GM19238 (cell line): ENCODE data around the gene RGS2.

Experiments used
- DNase-seq: peaks from one replicate; pipeline ENCODE4 v3.0.0; 2011; ENCODE audit warnings: low spot score; ENCODE audit not compliant: insufficient read length

The RGS2 gene

DNA sequence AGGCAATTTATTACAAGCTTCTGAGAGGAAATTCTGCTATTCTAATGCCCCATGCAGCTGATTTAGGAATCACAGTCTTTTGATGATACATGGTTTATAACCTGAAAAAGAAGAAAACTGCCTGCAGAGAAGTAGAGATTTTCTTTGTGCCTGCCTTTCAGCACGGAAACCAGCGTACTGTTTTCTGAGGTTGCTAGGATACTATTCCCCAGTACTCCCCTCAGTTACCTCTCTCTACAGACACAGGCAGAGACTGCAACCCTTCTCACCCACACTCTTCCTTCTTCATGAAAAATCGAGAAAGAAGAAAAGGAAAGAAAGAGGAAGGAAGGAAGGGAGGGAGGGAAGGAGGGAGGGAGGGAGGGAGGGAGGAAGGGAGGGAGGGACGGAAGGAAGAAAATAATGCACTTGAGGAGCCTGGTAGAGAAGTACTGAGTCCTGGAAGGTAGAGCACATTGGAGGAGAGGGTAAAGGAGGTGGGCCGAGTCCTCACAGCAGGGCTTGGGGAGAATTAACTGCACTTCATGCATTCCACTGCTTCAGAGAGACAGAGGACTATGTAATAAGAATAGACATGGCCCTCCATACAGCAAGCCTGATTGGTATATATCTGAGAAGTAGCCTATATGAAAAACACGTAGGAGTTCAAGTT, 21.9 kb downstream of the RGS2 start:
- DNase-seq: no peak

DNA sequence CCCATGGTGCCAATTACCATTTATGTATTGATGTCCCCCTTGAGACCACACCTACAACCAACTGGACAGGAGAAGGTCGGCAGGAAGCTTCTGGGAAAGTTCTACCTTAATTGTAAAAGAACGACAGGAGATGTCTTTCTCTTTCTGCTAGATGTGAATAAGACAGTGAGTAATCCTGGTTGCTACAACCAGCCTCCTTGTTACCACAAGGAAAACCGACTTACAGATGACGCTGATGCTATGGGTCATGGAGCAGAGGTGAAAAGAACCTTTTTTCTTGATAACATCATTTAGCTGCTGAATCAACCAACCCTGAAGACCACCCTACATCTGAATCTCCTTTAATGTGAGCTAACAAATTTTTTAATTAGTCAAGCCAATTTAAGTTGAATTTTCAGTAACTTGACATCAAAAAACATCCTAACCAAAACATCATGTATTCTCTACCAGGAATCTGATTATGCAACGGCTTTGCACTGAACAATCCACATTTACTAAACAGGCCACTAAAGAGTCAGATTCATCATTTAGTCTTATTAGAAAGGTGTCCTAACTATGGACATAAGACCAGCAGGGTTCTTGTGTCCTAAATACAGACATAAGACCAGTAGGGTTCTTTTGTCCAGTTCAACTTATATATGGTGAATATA, 23.0 kb downstream of the RGS2 start:
- no peak for DNase-seq

DNA sequence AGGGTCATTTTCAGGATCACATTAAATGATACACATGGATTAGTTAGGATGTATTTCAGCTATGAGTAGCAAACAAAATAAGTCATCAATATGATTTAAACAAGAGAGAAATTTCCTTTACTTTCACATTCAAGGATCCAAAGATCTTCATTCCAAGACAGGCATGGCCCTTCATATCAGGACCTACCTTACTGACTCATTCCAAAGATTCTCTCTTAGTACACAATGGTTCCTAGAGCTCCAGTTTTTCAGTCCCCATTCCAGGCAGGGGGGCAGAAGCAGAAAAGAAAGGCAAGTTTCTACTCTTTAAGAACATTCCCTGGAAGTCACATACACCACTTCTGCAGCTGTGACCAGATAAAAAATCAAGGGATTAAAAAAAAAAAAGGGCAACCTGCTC, 23.7 kb downstream of the RGS2 start:
- DNase-seq: no peak

GRCh38 chr1:192835116-192835515, 26.3 kb downstream of the RGS2 start:
- no peak for DNase-seq

DNA sequence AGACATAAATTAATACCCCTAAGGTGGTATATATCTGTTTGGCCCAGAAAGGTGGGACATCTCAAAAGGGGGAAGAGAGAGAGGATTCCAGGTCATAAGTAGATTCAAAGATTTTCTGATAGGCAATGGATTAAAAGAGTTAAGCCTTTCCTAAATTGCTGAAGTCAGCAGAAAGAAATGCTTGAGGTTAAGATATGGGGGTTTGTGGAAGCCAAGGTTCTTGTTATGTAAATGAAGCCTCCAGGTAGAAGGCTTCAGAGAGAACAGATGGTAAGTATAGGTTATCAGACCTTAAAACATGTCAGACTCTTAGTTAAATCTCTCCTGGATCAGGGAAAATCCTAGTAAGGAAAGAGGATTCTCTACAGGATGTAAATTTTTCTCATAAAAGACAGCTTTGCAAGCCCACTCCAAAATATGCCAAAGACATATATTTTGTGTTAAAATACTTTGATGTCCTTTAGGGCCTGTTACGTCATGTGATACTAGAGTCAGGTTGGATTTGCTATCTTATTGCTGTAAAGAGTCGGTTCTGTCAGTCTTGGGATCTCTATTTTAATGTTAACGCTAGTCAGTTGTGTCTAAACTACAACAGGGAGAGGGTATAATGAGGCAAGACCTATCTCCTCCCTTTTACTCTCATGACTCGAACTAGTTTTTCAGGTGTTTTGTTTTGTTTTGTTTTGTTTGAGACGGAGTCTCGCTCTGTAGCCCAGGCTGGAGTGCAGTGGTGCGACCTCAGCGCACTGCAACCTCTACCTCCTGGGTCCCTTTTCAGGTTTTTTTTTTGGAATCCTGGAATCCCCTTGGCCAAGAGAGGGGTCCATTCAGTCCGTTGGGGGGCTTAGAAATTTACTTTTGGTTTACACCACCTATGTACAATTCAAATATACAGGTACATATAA, 30.6 kb downstream of the RGS2 start:
- DNase-seq: no peak

DNA sequence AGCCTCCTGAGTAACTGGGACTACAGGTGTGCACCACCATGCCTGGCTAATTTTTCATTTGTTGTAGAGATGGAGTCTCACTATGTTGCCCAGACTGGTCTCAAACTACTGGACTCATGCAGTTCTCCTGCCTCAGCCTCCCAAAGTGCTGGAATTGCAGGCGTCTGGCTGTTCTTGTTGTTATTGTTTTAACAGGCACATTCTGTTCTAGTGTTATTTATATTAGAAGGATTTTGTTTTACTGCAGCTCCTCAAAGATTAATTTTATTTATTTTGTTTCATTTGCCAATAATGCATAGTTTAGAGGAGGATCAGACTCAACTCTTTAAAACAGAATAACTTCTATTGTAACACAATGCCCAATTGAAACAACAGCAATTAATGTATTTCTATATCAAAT, 35.5 kb downstream of the RGS2 start:
- DNase-seq: no peak

DNA sequence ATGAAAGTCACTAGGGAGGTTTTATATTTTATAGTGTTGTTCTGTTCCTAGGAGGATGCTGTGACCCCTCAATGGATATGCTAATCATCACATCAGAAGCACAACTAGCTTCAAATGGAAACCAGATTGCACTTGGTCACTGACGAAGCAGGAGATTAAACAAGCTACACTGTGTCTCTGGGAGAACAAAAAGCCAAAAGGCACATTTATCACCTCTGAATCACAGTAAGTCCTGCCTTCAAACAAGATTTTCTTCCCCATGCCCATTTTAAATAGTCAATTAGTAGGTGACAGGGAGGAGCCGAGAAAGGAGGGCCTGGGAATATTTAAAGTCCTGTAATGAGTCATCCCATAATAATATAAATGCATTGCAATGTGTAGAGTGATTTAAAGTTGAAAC, 38.1 kb downstream of the RGS2 start:
- no peak for DNase-seq

DNA sequence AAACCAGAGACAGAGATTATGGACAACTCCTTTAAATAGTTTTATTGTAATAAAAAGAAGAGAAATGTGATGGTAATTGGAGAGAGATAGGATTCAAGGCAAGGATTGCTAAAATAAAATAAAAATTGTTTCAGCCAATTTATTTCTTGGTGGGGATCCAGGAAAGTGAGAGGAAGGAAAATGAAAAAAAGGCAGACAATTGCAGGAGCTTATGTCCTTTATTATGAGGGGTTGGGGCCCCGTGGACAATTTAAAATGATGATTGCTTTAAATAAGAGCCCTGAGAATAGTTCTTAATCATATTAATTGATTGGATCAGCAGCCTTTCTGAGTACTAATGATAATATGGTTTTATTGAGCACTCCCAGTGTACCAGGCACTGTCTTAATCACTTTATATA, 40.2 kb downstream of the RGS2 start:
- DNase-seq: no peak

GRCh38 chr1:192849442-192849841, 40.6 kb downstream of the RGS2 start:
- no peak for DNase-seq

DNA sequence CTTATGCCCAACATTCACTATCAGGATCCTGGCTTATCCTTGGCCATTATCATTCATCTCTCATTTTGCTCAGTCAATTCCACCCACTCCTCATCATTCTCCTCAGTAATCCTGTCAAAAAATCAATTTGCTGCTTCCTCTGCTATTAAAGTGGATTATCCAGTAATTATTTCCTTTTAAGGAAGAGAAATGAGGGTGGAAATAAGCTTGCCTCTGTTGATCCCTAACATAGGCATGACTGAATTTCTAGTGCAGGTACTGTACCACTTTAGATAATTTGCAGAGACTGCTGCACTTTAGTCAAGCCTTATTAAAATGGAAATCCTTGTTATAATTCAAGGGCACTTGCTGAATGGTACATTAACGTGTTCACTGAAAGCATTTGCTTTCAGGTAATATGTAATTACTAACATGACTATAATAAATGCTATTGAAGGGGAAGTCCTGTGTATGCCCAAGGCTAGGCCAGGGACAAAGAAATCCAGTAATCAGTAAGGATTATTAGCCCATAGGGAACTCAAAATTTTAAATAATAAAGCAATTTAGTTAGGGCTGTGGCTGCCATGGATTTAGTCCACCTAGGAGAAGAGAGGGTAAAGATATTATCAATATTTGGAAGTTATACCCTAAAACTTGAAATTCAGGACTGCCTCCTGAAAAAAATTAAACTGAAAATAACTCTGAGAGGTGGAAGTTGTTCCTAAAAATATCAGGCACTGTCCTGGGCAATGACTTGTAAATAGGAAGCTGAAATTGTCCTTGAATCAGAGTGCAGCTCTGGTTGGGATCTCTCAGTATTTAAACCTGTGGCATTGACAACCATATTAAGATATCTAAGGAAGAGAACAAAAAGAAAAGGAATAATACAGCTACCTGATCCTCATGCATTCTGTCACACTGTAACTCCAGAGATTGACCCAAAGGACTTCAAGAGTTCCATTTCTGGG, 43.4 kb downstream of the RGS2 start:
- no peak for DNase-seq

DNA sequence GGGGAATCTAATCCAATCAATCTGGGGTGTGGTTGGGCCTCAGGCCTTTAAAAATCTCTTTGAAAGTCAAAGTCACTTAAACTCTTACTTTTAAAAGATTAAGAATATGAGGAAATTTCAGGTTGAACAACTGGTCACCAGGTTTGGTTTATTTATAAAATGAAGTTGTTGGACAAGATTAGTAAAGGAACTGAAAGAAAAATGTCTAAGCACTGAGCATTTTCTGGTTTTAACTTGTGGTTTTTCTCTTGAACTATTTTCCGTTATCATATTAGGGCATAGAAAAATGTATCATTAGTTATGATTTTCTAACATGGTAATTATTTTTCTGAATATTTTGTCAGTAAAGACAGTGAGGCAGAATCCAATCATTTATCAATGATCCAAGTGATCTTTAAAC, 49.6 kb downstream of the RGS2 start:
- DNase-seq: no peak

DNA sequence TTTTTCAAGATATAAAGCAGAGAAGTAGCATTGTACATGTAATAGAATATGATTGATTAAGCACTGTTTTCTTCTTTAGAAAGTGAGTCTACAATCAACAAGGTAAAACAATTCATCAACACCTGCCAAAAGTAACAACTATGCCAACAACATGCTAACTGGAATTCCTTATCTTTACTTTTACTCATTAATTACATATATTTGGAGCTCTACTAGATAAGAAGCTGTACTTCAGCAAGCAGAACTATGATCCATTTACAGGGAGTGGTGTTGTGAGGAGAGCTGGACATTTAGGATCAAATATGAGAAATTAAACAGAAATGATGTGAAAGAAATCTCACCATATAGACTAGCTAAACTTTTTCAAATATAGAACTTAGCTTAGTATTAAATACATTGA, 51.0 kb downstream of the RGS2 start:
- no peak for DNase-seq

GRCh38 chr1:192860478-192861185, 51.8 kb downstream of the RGS2 start:
- DNase-seq: no peak

- no peak for DNase-seq
Observed at GRCh38 chr1:192861860-192862259, 53.0 kb downstream of the RGS2 start.
